PC-9 (cell line): ENCODE measurements around the gene TMPRSS11A. TPM values are rescaled to one million over a fixed set of nuclear protein-coding genes. Genes with fewer than 3 reads are reported as not detected.

Source experiments
- Bru-seq: library from RNA; stranded (reverse); fragments of 400-500 nt; gene quantifications from one replicate; lab custom pipeline; 2021; lab: Mats Ljungman, UMichigan
- BruChase-seq, 2 experiments: library from RNA; stranded (reverse); fragments of 400-500 nt; gene quantifications; one replicate each; lab custom pipeline; 2021; lab: Mats Ljungman, UMichigan
- BruUV-seq: library from RNA; stranded (reverse); fragments of 400-500 nt; replicated peaks from 2 replicates; lab custom pipeline; 2021; lab: Mats Ljungman, UMichigan
- CTCF ChIA-PET: fragments of 300-600 bp; sonication (Branson Sonifier 250); formaldehyde crosslinking; loops from one replicate; lab custom pipeline; 2022; ENCODE audit warnings: antibody characterized with exemption; lab: Charles Lee
- POLR2A ChIA-PET: fragments of 300-600 bp; sonication (Branson Sonifier 250); formaldehyde crosslinking; loops from one replicate; lab custom pipeline; 2022; ENCODE audit warnings: antibody characterized with exemption; ENCODE audit not compliant: unreplicated experiment; lab: Charles Lee
- DNase-seq, 2 experiments: peaks; one replicate each; pipeline versions ENCODE4 v3.0.0 to v3.0.0-alpha.2; 2015 to 2022; ENCODE audit warnings: mixed read lengths in 1 of 2
- H2AFZ ChIP-seq: fragments of 200-600 bp; sonication (generic); 2 replicates; pipeline ENCODE4 v1.8.1; 2017; ENCODE audit warnings: antibody characterized with exemption
- H3F3A ChIP-seq: fragments of 200-600 bp; sonication (generic); 2 replicates; pipeline ENCODE4 v1.8.1; 2017; ENCODE audit warnings: antibody characterized with exemption, mild to moderate bottlenecking, low read depth; ENCODE audit not compliant: insufficient read depth
- H3K27ac ChIP-seq: fragments of 200-600 bp; sonication (generic); 2 replicates; pipeline ENCODE4 v1.6.1; 2016; ENCODE audit warnings: mixed run types
- H3K27me3 ChIP-seq: fragments of 200-600 bp; sonication (generic); 2 replicates; pipeline ENCODE4 v1.6.1; 2016; ENCODE audit warnings: low read depth, mixed run types; ENCODE audit not compliant: insufficient read depth
- H3K36me3 ChIP-seq: fragments of 200-600 bp; sonication (generic); 2 replicates; pipeline ENCODE4 v1.6.1; 2016; ENCODE audit warnings: low read depth, mixed run types
- H3K4me1 ChIP-seq: fragments of 200-600 bp; sonication (generic); replicated peaks from 2 replicates; pipeline ENCODE4 v1.6.1; 2016; ENCODE audit warnings: mixed run types; ENCODE audit not compliant: insufficient read depth
- H3K4me2 ChIP-seq: fragments of 200-600 bp; sonication (generic); 2 replicates; pipeline ENCODE4 v1.6.1; 2017; ENCODE audit warnings: mixed run types
- H3K4me3 ChIP-seq: fragments of 200-600 bp; sonication (generic); 2 replicates; pipeline ENCODE4 v1.6.1; 2016; ENCODE audit warnings: mixed run types
- H3K79me2 ChIP-seq: fragments of 200-600 bp; sonication (generic); 2 replicates; pipeline ENCODE4 v1.6.1; 2017; ENCODE audit warnings: low read depth, mixed run types
- H3K9me2 ChIP-seq: fragments of 200-600 bp; sonication (generic); 2 replicates; pipeline ENCODE4 v1.8.1; 2017; ENCODE audit warnings: mild to moderate bottlenecking; ENCODE audit not compliant: insufficient read depth
- H3K9me3 ChIP-seq: fragments of 200-600 bp; sonication (generic); 2 replicates; pipeline ENCODE4 v1.8.1; 2016; ENCODE audit warnings: low read depth; ENCODE audit not compliant: insufficient read depth
- H4K20me1 ChIP-seq: fragments of 200-600 bp; sonication (generic); 2 replicates; pipeline ENCODE4 v1.8.1; 2017; ENCODE audit not compliant: insufficient read depth
- EZH2 ChIP-seq: fragments of 200-600 bp; sonication (generic); IDR thresholded peaks from 2 replicates; pipeline ENCODE4 v1.8.0; 2017; ENCODE audit warnings: antibody characterized with exemption, low read depth
- intact Hi-C: fragments of 100-400 bp; cut with micrococcal nuclease; formaldehyde crosslinking; loops from one replicate; pipeline ENCODE4 v1.10.0; 2022; ENCODE audit not compliant: unreplicated experiment
- long read RNA-seq: library from polyadenylated mRNA; stranded (forward); transcript quantifications from one replicate; pipeline ENCODE4 v2.0.0, GENCODE V29; 2022
- total RNA-seq: library from RNA; stranded (reverse); gene quantifications from 2 replicates; pipeline ENCODE4 v1.2.3, GENCODE V29; 2021
- TF ChIP-seq, protein P1 (sequence below): fragments of 200-600 bp; sonication (generic); conservative IDR thresholded peaks from 2 replicates; pipeline ENCODE4 v1.6.1; 2017; ENCODE audit warnings: mixed run types, antibody characterized with exemption, mild to moderate bottlenecking, moderate library complexity

Gene TMPRSS11A, protein sequence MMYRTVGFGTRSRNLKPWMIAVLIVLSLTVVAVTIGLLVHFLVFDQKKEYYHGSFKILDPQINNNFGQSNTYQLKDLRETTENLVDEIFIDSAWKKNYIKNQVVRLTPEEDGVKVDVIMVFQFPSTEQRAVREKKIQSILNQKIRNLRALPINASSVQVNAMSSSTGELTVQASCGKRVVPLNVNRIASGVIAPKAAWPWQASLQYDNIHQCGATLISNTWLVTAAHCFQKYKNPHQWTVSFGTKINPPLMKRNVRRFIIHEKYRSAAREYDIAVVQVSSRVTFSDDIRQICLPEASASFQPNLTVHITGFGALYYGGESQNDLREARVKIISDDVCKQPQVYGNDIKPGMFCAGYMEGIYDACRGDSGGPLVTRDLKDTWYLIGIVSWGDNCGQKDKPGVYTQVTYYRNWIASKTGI
- total RNA-seq, result not detected in 2 replicates
- Bru-seq, nascent RNA, result percentile 5 among the genes with signal in this experiment
- percentile 2 among the genes with signal in this experiment for BruChase-seq, experiment 1, labeled RNA remaining after a 2-hour chase
- BruChase-seq, experiment 2, labeled RNA remaining after a 6-hour chase, result not detected
- long read RNA-seq, result 0 reads

DNA sequence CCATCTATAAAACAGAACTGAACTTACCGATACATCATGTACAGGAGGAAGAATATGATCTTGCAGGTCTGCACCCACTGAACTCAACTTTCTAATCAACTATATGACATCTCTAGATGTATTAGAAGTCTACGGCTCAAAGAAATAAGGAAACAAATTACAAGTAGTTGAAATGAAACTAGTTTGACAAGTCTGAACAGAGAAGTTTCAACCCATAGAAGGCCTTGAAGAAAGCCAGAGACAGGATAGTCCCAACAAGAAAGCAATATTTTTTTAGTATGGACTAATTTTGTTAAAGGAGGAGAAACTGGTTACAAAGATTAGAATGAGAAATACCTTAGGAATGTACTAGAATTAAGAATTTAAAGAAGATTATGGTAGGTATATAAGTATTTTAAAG lies at the start of gene TMPRSS11A:
TMPRSS11A (minus strand) TSS at position 138 of the 400 bp plus-strand sequence; CDS start at position 38, 100 bp downstream.
- H3K27me3 ChIP-seq, result no peaks in the 10 kb centered on the region
- H3K27ac ChIP-seq, result no peak within 1 kb of the TSS
- no peaks in the 10 kb centered on the region for H3K4me1 ChIP-seq
- BruUV-seq, result no TSS peak
- H2AFZ ChIP-seq, result no peak within 1 kb of the TSS
- intact Hi-C loops, result no loop called here
- H4K20me1 ChIP-seq, result no peaks in the 10 kb centered on the region
- no peaks in the 10 kb centered on the region for H3F3A ChIP-seq
- no peak within 1 kb of the TSS for H3K4me2 ChIP-seq
- TF ChIP-seq, protein P1, sequence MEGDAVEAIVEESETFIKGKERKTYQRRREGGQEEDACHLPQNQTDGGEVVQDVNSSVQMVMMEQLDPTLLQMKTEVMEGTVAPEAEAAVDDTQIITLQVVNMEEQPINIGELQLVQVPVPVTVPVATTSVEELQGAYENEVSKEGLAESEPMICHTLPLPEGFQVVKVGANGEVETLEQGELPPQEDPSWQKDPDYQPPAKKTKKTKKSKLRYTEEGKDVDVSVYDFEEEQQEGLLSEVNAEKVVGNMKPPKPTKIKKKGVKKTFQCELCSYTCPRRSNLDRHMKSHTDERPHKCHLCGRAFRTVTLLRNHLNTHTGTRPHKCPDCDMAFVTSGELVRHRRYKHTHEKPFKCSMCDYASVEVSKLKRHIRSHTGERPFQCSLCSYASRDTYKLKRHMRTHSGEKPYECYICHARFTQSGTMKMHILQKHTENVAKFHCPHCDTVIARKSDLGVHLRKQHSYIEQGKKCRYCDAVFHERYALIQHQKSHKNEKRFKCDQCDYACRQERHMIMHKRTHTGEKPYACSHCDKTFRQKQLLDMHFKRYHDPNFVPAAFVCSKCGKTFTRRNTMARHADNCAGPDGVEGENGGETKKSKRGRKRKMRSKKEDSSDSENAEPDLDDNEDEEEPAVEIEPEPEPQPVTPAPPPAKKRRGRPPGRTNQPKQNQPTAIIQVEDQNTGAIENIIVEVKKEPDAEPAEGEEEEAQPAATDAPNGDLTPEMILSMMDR, result no peak
- no peak for TF ChIP-seq EZH2
- H3K79me2 ChIP-seq, result no peaks in the 10 kb centered on the region
- ChIA-PET CTCF (no interaction called here), POLR2A (no interaction called here)
- no peaks in the 10 kb centered on the region for H3K9me3 ChIP-seq
- no peaks in the 10 kb centered on the region; the same call in 1 of the 2 replicates for H3K9me2 ChIP-seq
- no peaks in the 10 kb centered on the region for H3K36me3 ChIP-seq
- H3K4me3 ChIP-seq, result no peak within 1 kb of the TSS
- DNase-seq, result no peak

DNA sequence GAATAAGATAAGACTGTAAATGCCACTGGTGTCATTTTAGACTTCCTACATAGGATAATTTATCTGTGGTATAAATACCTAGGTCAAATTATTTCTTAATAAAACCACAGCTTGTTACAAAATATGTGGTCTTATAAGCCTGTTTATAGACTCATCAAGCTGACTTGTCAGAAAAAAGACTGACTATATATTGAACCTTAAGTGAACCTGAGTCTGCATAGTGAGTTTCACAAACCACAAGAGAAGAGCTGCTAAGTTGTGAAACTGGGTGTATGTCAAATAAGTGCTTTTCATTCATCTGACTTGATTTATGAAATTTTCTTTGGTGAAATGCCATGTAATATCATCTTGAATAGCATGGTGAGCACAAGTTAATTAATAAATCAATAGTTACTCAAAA lies 48.4 kb upstream of the TMPRSS11A start:
- Histone ChIP-seq H3K9me2 (no peaks in the 10 kb centered on the region; the same call in 1 of the 2 replicates), H3K27me3 (no peaks in the 10 kb centered on the region), H4K20me1 (no peaks in the 10 kb centered on the region), H3F3A (no peaks in the 10 kb centered on the region), H3K27ac (no peak overlapping the region), H3K4me2 (no peak overlapping the region), H3K36me3 (no peaks in the 10 kb centered on the region), H2AFZ (no peak overlapping the region), H3K9me3 (no peaks in the 10 kb centered on the region), H3K79me2 (no peaks in the 10 kb centered on the region), H3K4me1 (no peaks in the 10 kb centered on the region), H3K4me3 (no peak overlapping the region)
- TF ChIP-seq EZH2, result no peak
- TF ChIP-seq, protein P1, result no peak
- POLR2A ChIA-PET, result no interaction called here
- intact Hi-C loops, result no loop called here
- BruUV-seq, result no TSS peak
- CTCF ChIA-PET, result no interaction called here
- DNase-seq, result peak in 1 of 2 experiments; percentile 36

DNA sequence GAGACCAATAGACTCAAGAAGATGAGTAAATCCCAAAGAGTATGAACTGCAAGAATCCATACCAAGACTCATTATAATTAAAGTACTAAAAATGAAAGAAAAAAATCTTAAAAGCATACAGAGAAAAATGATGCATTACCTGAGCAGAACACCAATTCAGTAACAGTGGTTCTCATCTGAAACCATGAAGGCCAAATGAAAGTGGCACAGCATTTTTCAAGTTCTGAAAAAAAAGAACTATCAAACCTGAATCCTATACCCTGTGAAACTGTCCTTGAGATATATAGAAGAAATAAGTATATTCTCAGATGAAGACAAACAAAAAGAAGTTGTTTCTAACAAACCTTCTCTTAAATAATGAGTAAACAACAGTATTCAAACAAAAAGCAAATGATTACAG lies 39.6 kb upstream of the TMPRSS11A start:
- H3K79me2 ChIP-seq, result no peaks in the 10 kb centered on the region
- H4K20me1 ChIP-seq, result no peaks in the 10 kb centered on the region
- TF ChIP-seq, protein P1, result no peak
- TF ChIP-seq EZH2, result no peak
- no peak for DNase-seq
- intact Hi-C loops, result no loop called here
- no TSS peak for BruUV-seq
- no peaks in the 10 kb centered on the region for H3K27me3 ChIP-seq
- ChIA-PET POLR2A (no interaction called here), CTCF (no interaction called here)
- H3F3A ChIP-seq, result no peaks in the 10 kb centered on the region
- H3K4me2 ChIP-seq, result no peak overlapping the region
- H2AFZ ChIP-seq, result no peak overlapping the region
- H3K9me3 ChIP-seq, result no peaks in the 10 kb centered on the region
- no peak overlapping the region for H3K4me3 ChIP-seq
- no peaks in the 10 kb centered on the region for H3K4me1 ChIP-seq
- H3K9me2 ChIP-seq, result no peaks in the 10 kb centered on the region; the same call in 1 of the 2 replicates
- no peaks in the 10 kb centered on the region for H3K36me3 ChIP-seq
- no peak overlapping the region for H3K27ac ChIP-seq
